HG03565 (cell line): ENCODE results near the gene DNAJC16.

ENCODE experiments used
- ATAC-seq: cut with Tn5 transposase; IDR thresholded peaks from one replicate; pipeline ENCODE4 v1.9.1; 2021; ENCODE audit warnings: mild to moderate bottlenecking, moderate library complexity; ENCODE audit not compliant: unreplicated experiment

DNAJC16 gene

GRCh38 chr1:15618655-15619525 lies 92.2 kb downstream of the DNAJC16 start:
- no peak for ATAC-seq

GRCh38 chr1:15620155-15620545 lies 93.5 kb downstream of the DNAJC16 start:
- no peak for ATAC-seq

GRCh38 chr1:15620902-15621682 lies 94.4 kb downstream of the DNAJC16 start:
- no peak for ATAC-seq

- no peak for ATAC-seq
Measured at GRCh38 chr1:15621975-15622374, 95.3 kb downstream of the DNAJC16 start.

- no peak for ATAC-seq
Measured at GRCh38 chr1:15622712-15623373, 96.2 kb downstream of the DNAJC16 start.

- ATAC-seq: no peak
Measured at GRCh38 chr1:15623435-15623834, 96.8 kb downstream of the DNAJC16 start.

GRCh38 chr1:15624133-15624714 lies 97.6 kb downstream of the DNAJC16 start:
- ATAC-seq: no peak

GRCh38 chr1:15625056-15625917 lies 98.6 kb downstream of the DNAJC16 start:
- ATAC-seq: no peak
